ENCODE measurements around the gene PFKFB2. TPM values are rescaled to one million over a fixed set of nuclear protein-coding genes. Genes with fewer than 3 reads are reported as not detected.

The PFKFB2 gene
- total RNA-seq: 1 to 10 TPM; 1.5 to 1.7 TPM

DNA sequence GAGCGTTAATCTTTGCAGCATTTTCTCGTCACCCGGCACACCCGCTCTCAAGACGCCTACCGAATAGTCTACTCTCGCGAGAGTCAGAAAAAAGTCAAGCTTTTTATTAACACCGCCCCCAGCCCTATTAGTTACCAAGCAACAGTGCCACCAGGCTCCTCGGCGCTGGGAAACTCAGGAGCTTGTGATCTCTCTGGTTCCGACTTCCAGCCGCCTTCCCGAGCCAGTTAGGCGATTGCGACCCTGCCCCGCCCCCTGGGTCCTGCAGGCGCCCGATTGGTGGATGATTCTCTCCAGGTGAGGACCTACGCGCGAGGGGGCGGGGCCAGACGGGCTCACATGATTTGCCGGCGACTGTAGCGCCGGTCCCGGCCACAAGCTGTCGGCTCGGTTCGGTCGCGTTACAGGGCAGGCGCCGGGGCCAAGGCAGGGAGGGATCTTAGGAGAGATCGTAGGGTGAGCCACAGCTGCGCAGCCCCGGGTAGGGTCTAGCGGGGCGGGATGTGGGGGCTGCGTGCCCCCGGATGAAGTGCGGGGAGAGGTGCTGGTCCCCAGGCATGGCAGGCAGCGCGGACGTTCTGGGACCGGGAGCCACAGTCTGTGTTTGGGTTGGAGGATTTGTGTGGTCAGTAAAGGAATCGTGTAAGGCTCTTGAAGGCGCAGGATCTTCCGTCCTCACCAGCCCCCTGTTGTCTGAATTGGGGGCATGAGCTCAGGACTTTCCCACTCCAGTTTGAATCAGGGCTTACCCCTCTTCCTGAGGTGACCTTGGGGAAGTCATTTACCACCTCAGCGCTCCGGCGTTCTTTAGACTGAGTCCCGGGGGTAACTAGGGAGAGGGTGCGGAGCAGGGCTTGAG lies at the start of gene PFKFB2:
Gene PFKFB2 (plus strand): TSS at position 365 of the 859 bp plus-strand sequence. CDS start 1,443 bp downstream, outside the sequence.
- H3K4me3 Mint-ChIP-seq: peak within 1 kb of the TSS; percentile 79
- H3K9me3 Mint-ChIP-seq: no peaks in the 10 kb centered on the region
- peak within 1 kb of the TSS; percentile 71 for H3K27ac Mint-ChIP-seq
- ChIA-PET CTCF (interaction anchor here (0.6 to 1.8 kb wide), 13 partner anchors 9 to 446 kb away, joined by 3 to 6 read pairs (median 3); no protein-coding TSS in a partner anchor), POLR2A (interaction anchor here (0.6 to 2.1 kb wide), 10 partner anchors 11 to 699 kb away, joined by 3 to 16 read pairs (median 3); partner anchors contain the start of genes CD46 and FCMR)
- peak; percentile 93 for DNase-seq
- H3K36me3 Mint-ChIP-seq (ENCODE audit: low read depth): peaks cover 17% of the 10 kb centered on the region
- peaks cover 22% of the 10 kb centered on the region for H3K27me3 Mint-ChIP-seq
- H3K4me1 Mint-ChIP-seq: peaks cover 51% of the 10 kb centered on the region

DNA sequence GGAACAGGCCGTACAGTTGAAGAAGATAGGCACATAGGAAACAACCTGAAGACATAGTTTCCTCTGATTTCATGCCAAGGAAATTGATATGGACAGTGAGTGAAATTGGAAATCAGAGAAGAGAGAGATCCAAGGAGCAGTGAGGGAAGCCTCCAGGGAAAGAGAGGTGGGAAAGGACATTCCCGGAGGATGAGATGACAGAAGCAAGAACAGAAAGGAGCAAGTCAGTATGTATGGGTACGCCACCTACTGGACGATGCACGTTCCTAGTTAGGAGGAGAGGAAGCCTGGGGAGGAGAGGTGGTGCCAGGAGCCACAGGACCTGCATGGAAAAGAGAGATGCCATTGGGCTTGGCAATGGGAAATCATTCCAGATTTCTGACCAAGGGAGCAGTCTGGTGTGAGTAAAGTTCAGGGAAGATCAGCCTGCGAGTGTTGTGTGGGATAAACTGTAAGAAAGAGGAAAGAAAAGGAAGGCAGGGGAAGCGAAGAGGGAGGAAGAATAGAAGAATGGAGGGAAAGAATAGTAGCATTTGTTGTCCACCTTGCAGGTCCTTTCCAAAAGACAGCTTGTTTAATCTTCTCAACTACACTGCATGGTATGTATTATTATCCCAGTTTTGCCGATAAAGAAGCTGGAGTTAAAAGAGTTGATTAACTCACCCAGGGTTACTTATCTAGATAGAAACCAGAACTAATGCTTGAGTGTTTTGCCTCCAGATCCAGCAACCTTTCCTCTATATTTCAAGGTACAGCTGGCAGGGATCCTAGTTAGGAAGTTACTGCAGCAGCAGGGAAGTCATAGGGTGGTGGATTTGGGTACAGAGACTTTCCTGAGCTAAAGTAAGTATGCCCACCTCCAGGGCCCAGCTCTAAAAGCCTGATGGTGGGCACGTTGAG lies 47.9 kb upstream of the PFKFB2 start:
- Mint-ChIP-seq H3K27me3 (peaks cover 36% of the 10 kb centered on the region), H3K4me3 (no peak overlapping the region)
- CTCF ChIA-PET: interaction anchor here (0.8 to 2.6 kb wide), 18 partner anchors 9 to 341 kb away, joined by 3 to 7 read pairs (median 4); partner anchors contain the start of gene C1orf116

DNA sequence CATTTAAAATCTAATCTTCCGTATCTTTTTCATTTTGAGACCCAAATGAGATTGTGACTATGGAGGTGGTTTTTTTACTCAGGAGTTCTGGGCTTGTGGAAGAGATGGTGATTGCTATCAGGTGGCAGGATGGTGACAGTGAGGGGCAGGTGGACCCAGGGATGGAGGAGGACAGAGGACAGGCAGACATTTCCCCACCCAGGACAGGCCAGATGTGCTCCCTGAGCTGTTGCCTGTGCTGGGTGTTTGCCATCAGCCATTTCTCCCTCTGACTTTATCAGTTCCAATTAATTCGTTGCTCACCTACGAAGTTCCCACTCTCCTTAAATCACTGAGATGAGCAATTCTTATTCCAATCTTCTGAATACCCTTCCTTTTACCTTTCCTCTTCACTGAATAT lies 47.0 kb upstream of the PFKFB2 start:
- CTCF ChIA-PET: interaction anchor here (0.8 to 2.6 kb wide), 8 partner anchors 10 to 393 kb away, joined by 3 to 7 read pairs (median 4); no protein-coding TSS in a partner anchor
- peaks cover 35% of the 10 kb centered on the region for H3K27me3 Mint-ChIP-seq
- no peaks in the 10 kb centered on the region for H3K9me3 Mint-ChIP-seq
- no peaks in the 10 kb centered on the region for H3K36me3 Mint-ChIP-seq (ENCODE audit: low read depth)
- H3K4me3 Mint-ChIP-seq: no peak overlapping the region
- POLR2A ChIA-PET: no interaction called here
- H3K27ac Mint-ChIP-seq: no peak overlapping the region
- DNase-seq: no peak
- peaks cover 1% of the 10 kb centered on the region for H3K4me1 Mint-ChIP-seq

More for the DNA sequence above, 47.9 kb upstream of the PFKFB2 start:
- POLR2A ChIA-PET: no interaction called here
- peak; percentile 45 for DNase-seq
- Mint-ChIP-seq H3K27ac (no peak overlapping the region), H3K4me1 (peaks cover 1% of the 10 kb centered on the region), H3K36me3 (ENCODE audit: low read depth) (no peaks in the 10 kb centered on the region), H3K9me3 (no peaks in the 10 kb centered on the region)

DNA sequence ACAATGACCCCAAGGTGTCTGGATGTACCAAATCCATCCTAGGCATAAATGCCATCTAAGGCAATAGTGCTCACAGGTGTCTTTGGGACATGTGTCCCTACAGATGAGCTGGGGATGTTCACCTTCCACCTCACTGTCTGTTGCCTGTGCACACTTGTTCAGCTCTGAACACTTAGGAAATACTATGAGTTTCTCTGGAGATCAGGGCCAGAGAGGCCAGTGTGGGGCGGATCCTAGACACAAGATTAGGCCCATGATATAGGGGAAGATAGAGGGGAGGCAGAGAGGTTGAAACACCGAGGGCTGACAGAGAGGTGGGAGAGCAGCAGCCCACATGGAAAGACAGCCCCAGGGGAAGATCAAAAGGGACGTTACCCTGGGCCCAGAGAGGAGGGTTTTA lies 46.2 kb upstream of the PFKFB2 start:
- Mint-ChIP-seq H3K27ac (no peak overlapping the region), H3K4me3 (no peak overlapping the region), H3K36me3 (ENCODE audit: low read depth) (no peaks in the 10 kb centered on the region), H3K27me3 (peaks cover 38% of the 10 kb centered on the region), H3K4me1 (peaks cover 1% of the 10 kb centered on the region), H3K9me3 (no peaks in the 10 kb centered on the region)
- POLR2A ChIA-PET: no interaction called here
- CTCF ChIA-PET: interaction anchor here (0.8 to 2.6 kb wide), 4 partner anchors 25 to 392 kb away, joined by 3 to 7 read pairs (median 4); no protein-coding TSS in a partner anchor
- DNase-seq: no peak

DNA sequence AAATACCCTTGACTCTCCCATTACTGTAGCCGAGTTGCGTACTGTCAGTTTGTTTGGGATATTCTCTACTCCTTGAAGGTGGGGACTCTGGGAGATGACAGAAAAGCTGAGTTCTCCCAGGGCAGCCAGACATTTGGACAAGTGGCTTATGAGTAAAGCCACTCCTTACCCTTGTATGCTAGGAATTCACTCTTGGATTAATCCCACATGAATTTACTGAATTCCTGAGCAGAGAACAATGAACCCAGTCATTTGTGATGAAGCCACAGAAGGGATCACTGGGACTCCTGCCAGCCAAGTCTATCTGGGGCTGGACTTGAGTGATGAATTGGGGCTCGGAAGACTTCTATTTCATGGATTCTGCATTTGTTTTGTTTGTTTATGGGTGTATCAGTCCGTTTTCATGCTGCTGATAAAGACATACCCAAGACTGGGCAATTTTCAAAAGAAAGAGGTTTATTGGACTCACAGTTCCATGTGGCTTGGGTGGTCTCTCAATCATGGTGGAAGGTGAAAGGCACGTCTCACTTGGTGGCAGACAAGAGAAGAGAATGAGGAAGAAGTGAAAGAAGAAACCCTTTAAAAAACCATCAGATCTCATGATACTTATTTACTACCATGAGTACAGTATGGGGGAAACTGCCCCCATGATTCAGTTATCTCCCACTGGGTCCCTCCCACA lies 45.6 kb upstream of the PFKFB2 start:
- ChIA-PET CTCF (interaction anchor here (0.6 to 2.6 kb wide), 3 partner anchors 25 to 219 kb away, joined by 3 to 7 read pairs (median 4); no protein-coding TSS in a partner anchor), POLR2A (no interaction called here)
- peaks cover 44% of the 10 kb centered on the region for H3K27me3 Mint-ChIP-seq
- no peak overlapping the region for H3K4me3 Mint-ChIP-seq
- no peaks in the 10 kb centered on the region for H3K9me3 Mint-ChIP-seq
- no peak for DNase-seq
- peaks cover 1% of the 10 kb centered on the region for H3K4me1 Mint-ChIP-seq
- no peak overlapping the region for H3K27ac Mint-ChIP-seq
- no peaks in the 10 kb centered on the region for H3K36me3 Mint-ChIP-seq (ENCODE audit: low read depth)

DNA sequence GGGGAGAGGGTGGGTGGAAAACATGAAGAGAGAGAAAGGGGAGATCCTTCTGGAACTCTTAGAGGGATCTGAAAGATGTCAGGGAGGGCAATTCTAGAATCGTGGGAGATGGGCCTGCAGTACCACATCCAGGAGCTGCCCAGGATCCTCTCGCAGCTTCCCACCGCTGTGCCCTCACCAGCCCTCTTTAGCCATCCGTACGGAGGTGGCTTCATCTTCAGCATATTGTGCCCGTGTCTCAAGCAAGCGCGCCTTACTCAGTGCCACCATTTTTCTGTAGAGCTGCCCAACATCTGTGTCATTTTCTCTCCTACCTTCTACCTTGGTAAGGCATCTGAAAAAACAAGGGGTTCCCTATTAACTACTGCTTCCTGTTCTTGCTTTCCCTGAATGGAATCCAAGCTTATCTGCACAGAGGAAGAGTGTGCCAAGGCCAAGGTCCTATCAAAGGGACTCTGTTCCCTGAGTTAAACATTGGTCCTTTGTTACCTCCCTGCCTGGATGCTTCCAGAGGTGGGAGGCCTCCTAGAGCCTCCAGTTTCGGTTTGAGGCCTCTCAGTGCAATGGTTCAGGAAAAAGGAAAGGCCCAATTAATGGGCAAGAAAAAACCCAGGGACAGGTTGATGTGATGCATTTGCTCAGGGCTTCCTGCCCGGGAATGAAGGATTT lies 43.8 kb upstream of the PFKFB2 start:
- POLR2A ChIA-PET: no interaction called here
- Mint-ChIP-seq H3K27me3 (peaks cover 60% of the 10 kb centered on the region), H3K4me3 (no peak overlapping the region), H3K36me3 (ENCODE audit: low read depth) (no peaks in the 10 kb centered on the region), H3K4me1 (peaks cover 1% of the 10 kb centered on the region), H3K9me3 (no peaks in the 10 kb centered on the region), H3K27ac (no peak overlapping the region)
- DNase-seq: no peak
- CTCF ChIA-PET: no interaction called here

DNA sequence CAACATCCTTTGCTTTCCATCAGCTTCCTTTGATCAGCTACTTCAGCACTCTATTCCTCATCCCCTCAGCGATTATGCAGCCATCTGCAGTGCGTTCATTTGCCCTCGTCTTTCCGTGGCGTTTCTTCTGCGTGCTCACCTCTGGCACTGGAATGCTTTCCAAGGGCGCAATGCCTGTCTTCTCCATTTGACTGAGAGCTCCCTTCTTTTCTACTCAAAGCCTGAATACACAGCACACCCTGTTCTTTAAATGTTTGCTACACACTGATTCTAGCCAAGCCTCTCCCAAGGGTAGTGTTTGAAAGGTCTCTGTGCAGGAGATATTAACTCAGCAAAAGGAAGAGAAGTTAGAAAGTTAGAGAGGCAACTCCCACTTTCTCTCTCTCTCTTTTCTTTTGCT lies 43.1 kb upstream of the PFKFB2 start:
- no peak for DNase-seq
- Mint-ChIP-seq H3K36me3 (ENCODE audit: low read depth) (no peaks in the 10 kb centered on the region), H3K4me3 (no peak overlapping the region), H3K4me1 (no peaks in the 10 kb centered on the region), H3K27ac (no peak overlapping the region), H3K27me3 (peaks cover 62% of the 10 kb centered on the region), H3K9me3 (no peaks in the 10 kb centered on the region)
- POLR2A ChIA-PET: no interaction called here
- CTCF ChIA-PET: no interaction called here

DNA sequence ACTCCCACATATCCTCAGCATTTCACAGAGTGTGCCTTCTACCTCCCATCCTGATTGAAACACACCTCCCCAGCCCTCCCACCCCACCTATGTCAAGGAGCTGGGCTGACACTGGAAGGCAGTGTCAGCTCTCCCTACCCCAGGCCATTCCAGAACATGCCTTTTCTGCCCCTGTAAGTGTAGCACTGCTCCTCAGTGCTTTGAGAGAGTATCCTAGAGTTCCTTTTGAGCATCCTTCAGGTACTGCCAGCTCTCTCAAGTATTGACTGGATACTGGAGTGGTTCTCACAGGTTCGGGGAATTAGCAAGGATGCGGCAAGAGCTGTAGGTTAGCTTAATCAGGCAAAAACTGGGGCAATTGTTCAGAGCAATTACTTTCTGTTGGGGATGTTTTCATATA lies 42.3 kb upstream of the PFKFB2 start:
- no peak overlapping the region for H3K27ac Mint-ChIP-seq
- ChIA-PET POLR2A (interaction anchor here (0.6 kb wide), 1 partner anchor 13 kb away, joined by 3 read pairs; no protein-coding TSS in a partner anchor), CTCF (interaction anchor here (0.7 kb wide), 1 partner anchor 98 kb away, joined by 3 read pairs; no protein-coding TSS in a partner anchor)
- no peak overlapping the region for H3K4me3 Mint-ChIP-seq
- no peaks in the 10 kb centered on the region for H3K36me3 Mint-ChIP-seq (ENCODE audit: low read depth)
- DNase-seq: no peak
- H3K27me3 Mint-ChIP-seq: peaks cover 59% of the 10 kb centered on the region
- H3K9me3 Mint-ChIP-seq: no peaks in the 10 kb centered on the region
- H3K4me1 Mint-ChIP-seq: no peaks in the 10 kb centered on the region

DNA sequence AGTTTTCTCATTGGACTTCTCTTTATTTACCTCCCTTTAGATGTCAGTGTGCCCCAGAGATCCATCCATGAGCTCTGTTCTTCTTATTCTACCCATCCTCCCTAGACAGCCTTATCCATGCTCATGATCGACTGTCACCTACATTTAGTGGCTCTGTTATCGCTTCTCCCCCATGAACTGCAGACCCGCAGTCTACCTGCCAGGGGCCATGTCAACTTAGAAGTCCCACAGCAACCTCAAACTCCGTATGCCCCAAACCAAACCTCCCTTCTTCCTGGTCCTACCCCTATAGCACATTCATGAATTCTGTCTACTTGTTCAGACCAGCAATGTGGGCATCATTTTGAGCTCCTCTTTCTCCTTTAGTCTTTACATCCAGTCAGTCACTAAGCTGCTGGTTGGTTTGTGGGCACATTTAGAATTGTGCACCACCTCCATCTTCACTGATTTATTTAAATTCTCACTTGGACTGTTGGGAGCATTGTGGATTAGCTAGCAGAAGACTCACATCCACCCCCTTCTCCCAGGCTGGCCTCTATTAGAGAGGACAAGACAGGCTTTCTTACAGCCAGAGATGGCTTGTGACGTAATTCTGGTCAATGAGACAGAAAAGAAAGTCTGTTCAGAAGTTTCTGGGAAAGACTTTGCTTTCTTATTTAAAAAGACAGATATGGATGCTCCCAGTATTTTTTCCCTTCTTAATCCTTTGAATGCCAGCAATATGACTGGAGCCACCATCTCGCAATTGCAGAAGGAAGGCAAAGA lies 39.6 kb upstream of the PFKFB2 start:
- Mint-ChIP-seq H3K36me3 (ENCODE audit: low read depth) (no peaks in the 10 kb centered on the region), H3K4me1 (peaks cover 4% of the 10 kb centered on the region), H3K9me3 (no peaks in the 10 kb centered on the region), H3K27me3 (peaks cover 54% of the 10 kb centered on the region), H3K4me3 (no peak overlapping the region), H3K27ac (no peak overlapping the region)
- CTCF ChIA-PET: interaction anchor here (0.8 kb wide), 1 partner anchor 31 kb away, joined by 3 read pairs; no protein-coding TSS in a partner anchor
- POLR2A ChIA-PET: no interaction called here
- DNase-seq: no peak

DNA sequence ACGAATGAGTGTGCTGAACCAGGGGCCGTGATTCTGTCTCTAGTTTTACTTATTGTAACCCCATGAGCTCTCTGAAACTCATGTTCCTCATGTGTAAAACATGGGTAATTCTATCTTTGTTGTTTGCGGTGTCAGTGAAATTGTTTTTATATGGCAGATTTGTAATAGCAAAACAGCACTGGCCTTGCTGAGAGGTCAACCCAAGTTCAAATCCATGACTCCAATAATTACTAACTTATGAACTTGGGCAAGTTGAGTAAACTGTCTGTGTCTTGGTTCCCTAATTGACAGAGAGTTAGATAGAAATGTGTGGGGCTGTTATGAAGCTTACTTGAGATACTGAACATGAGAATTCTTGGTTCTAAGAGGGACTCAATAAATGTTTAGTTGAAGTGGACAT lies 38.3 kb upstream of the PFKFB2 start:
- Mint-ChIP-seq H3K4me3 (no peak overlapping the region), H3K36me3 (ENCODE audit: low read depth) (no peaks in the 10 kb centered on the region), H3K27me3 (peaks cover 53% of the 10 kb centered on the region), H3K9me3 (no peaks in the 10 kb centered on the region), H3K4me1 (peaks cover 4% of the 10 kb centered on the region), H3K27ac (no peak overlapping the region)
- POLR2A ChIA-PET: no interaction called here
- CTCF ChIA-PET: interaction anchor here (1.6 to 1.7 kb wide), 2 partner anchors 11 to 35 kb away, joined by 3 to 6 read pairs; no protein-coding TSS in a partner anchor
- DNase-seq: no peak

DNA sequence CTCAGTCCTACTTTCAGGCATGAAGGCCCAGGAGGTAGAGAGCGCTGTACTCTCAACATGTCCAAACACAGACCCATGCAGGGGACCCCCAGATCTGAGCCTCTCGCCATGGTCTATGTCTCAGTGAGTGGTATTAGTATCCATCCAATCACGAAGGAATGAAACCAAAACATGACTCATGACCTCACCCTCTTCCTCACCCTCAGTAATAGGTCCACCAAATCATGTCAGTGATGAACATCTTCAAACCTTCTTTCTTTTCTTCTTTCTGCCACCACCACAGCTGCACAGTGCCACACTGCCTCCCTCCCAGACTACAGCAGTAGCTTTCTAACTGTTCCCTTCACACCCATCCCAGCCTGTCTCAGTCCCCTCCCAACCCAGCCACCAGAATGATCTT lies 37.3 kb upstream of the PFKFB2 start:
- Mint-ChIP-seq H3K9me3 (no peaks in the 10 kb centered on the region), H3K4me1 (peaks cover 5% of the 10 kb centered on the region), H3K27ac (no peak overlapping the region), H3K36me3 (ENCODE audit: low read depth) (no peaks in the 10 kb centered on the region), H3K4me3 (no peak overlapping the region), H3K27me3 (peaks cover 51% of the 10 kb centered on the region)
- CTCF ChIA-PET: interaction anchor here (1.6 to 1.7 kb wide), 2 partner anchors 12 to 34 kb away, joined by 3 to 6 read pairs; no protein-coding TSS in a partner anchor
- no peak for DNase-seq
- POLR2A ChIA-PET: no interaction called here

Measured in activated CD4-positive, alpha-beta memory T cell treated with anti-CD3 and anti-CD28 coated beads, Interleukin-2, amount 10 ng/mL, durations not matched to agents 7 days and 5 days (primary cell).